SU-DHL-6 (cell line): Measurements from ENCODE around the gene KRT14.

Experiments
- H2AFZ ChIP-seq: fragments of 200-600 bp; sonication (generic); 2 replicates; pipeline ENCODE4 v1.6.1; 2014; ENCODE audit warnings: low read depth, mild to moderate bottlenecking, moderate library complexity, mixed read lengths, antibody characterized with exemption, low read length; ENCODE audit not compliant: severe bottlenecking
- H3F3A ChIP-seq: fragments of 200-600 bp; shearing (Covaris generic); 2 replicates; pipeline ENCODE4 v1.6.0; 2016; ENCODE audit warnings: antibody characterized with exemption, mild to moderate bottlenecking; ENCODE audit not compliant: insufficient read depth
- H3K27ac ChIP-seq: fragments of 200-600 bp; sonication (generic); 2 replicates; pipeline ENCODE4 v1.5.1; 2016; ENCODE audit warnings: low read depth, mild to moderate bottlenecking, low read length, moderate library complexity, mixed read lengths
- H3K27me3 ChIP-seq: fragments of 200-600 bp; sonication (generic), shearing (Covaris generic); 2 replicates; pipeline ENCODE4 v1.6.0; 2014; ENCODE audit warnings: mild to moderate bottlenecking, low read length
- H3K36me3 ChIP-seq: fragments of 200-600 bp; sonication (generic); 2 replicates; pipeline ENCODE4 v1.6.1; 2014; ENCODE audit warnings: mild to moderate bottlenecking, low read length, mixed read lengths
- H3K4me2 ChIP-seq: fragments of 300-600, 200-600 bp; shearing (Covaris generic), sonication (generic); 2 replicates; pipeline ENCODE4 v1.6.0; 2014; ENCODE audit warnings: low read length, low read depth, mild to moderate bottlenecking; ENCODE audit not compliant: poor library complexity, severe bottlenecking
- H3K4me3 ChIP-seq: fragments of 200-600 bp; sonication (generic); 2 replicates; pipeline ENCODE4 v1.5.1; 2014; ENCODE audit warnings: antibody characterized with exemption, low read length, mild to moderate bottlenecking, mixed read lengths; ENCODE audit not compliant: insufficient read depth, poor library complexity, severe bottlenecking
- H3K79me2 ChIP-seq: fragments of 200-600 bp; sonication (generic); 2 replicates; pipeline ENCODE4 v1.6.1; 2014; ENCODE audit warnings: mild to moderate bottlenecking, low read length, moderate library complexity; ENCODE audit not compliant: insufficient read depth
- H3K9ac ChIP-seq: fragments of 200-600 bp; sonication (generic); 2 replicates; pipeline ENCODE4 v1.7.0; 2014; ENCODE audit warnings: mild to moderate bottlenecking, low read length
- H3K9me2 ChIP-seq: fragments of 200-600 bp; sonication (generic); replicated peaks from 2 replicates; pipeline ENCODE4 v1.6.1; 2014; ENCODE audit warnings: low read length; ENCODE audit not compliant: insufficient read depth
- H3K9me3 ChIP-seq: fragments of 200-600 bp; sonication (generic); 2 replicates; pipeline ENCODE4 v1.6.1; 2014; ENCODE audit warnings: low read length, mixed read lengths; ENCODE audit not compliant: insufficient read depth
- H4K20me1 ChIP-seq: fragments of 200-600 bp; sonication (generic); 2 replicates; pipeline ENCODE4 v1.6.1; 2014; ENCODE audit warnings: low read depth, mild to moderate bottlenecking, antibody characterized with exemption, low read length, moderate library complexity, mixed read lengths
- CTCF ChIP-seq: fragments of 200-600 bp; sonication (generic); IDR thresholded peaks from one replicate; pipeline ENCODE4 v1.5.1; 2017; ENCODE audit warnings: antibody characterized with exemption, mild to moderate bottlenecking, low read length, moderate library complexity; ENCODE audit not compliant: insufficient read depth, poor library complexity, severe bottlenecking
- EZH2phosphoT487 ChIP-seq: fragments of 200-600 bp; sonication (generic), shearing (Covaris generic); conservative IDR thresholded peaks from 2 replicates; pipeline ENCODE4 v1.6.1; 2018; ENCODE audit warnings: mild to moderate bottlenecking, antibody characterized with exemption, low read length, moderate library complexity, mixed read lengths

KRT14 gene

GRCh38 chr17:41539071-41539492 lies 47.6 kb downstream of the KRT14 start:
- Histone ChIP-seq H3K36me3 (no peaks in the 10 kb centered on the region), H3K9ac (no peak overlapping the region), H3K79me2 (no peaks in the 10 kb centered on the region), H4K20me1 (no peaks in the 10 kb centered on the region), H3K27ac (no peak overlapping the region), H3K9me2 (no peaks in the 10 kb centered on the region), H3K9me3 (no peaks in the 10 kb centered on the region), H3K27me3 (no peaks in the 10 kb centered on the region), H3F3A (no peaks in the 10 kb centered on the region), H2AFZ (no peak overlapping the region), H3K4me3 (no peak overlapping the region), H3K4me2 (no peak overlapping the region)
- TF ChIP-seq CTCF (no peak), EZH2phosphoT487 (no peak)

- H3K36me3 ChIP-seq, result no peaks in the 10 kb centered on the region
- no peaks in the 10 kb centered on the region for H3K79me2 ChIP-seq
- H2AFZ ChIP-seq, result no peak overlapping the region
- no peak overlapping the region for H3K9ac ChIP-seq
- H3K4me2 ChIP-seq, result no peak overlapping the region
- no peaks in the 10 kb centered on the region for H3F3A ChIP-seq
- H3K27me3 ChIP-seq, result no peaks in the 10 kb centered on the region
- H3K9me2 ChIP-seq, result no peaks in the 10 kb centered on the region
- no peak overlapping the region for H3K27ac ChIP-seq
- no peaks in the 10 kb centered on the region for H4K20me1 ChIP-seq
- TF ChIP-seq EZH2phosphoT487 (no peak), CTCF (no peak)
- no peaks in the 10 kb centered on the region for H3K9me3 ChIP-seq
- no peak overlapping the region for H3K4me3 ChIP-seq
These were observed 48.1 kb downstream of the KRT14 start for GRCh38 chr17:41538565-41538991.

- Histone ChIP-seq H2AFZ (no peak overlapping the region), H3K36me3 (no peaks in the 10 kb centered on the region), H3K4me2 (no peak overlapping the region), H3K4me3 (no peak overlapping the region), H3K9me2 (no peaks in the 10 kb centered on the region), H3K27ac (no peak overlapping the region), H3K9ac (no peak overlapping the region), H4K20me1 (no peaks in the 10 kb centered on the region), H3K79me2 (no peaks in the 10 kb centered on the region), H3K9me3 (no peaks in the 10 kb centered on the region), H3F3A (no peaks in the 10 kb centered on the region), H3K27me3 (no peaks in the 10 kb centered on the region)
- TF ChIP-seq EZH2phosphoT487 (no peak), CTCF (no peak)
These were observed 48.7 kb downstream of the KRT14 start for GRCh38 chr17:41537990-41538389.

GRCh38 chr17:41537614-41537954 lies 49.1 kb downstream of the KRT14 start:
- no peak overlapping the region for H3K4me3 ChIP-seq
- H4K20me1 ChIP-seq, result no peaks in the 10 kb centered on the region
- no peaks in the 10 kb centered on the region for H3K79me2 ChIP-seq
- TF ChIP-seq CTCF (no peak), EZH2phosphoT487 (no peak)
- no peaks in the 10 kb centered on the region for H3F3A ChIP-seq
- no peak overlapping the region for H3K9ac ChIP-seq
- H3K27ac ChIP-seq, result no peak overlapping the region
- H2AFZ ChIP-seq, result no peak overlapping the region
- H3K27me3 ChIP-seq, result no peaks in the 10 kb centered on the region
- H3K4me2 ChIP-seq, result no peak overlapping the region
- no peaks in the 10 kb centered on the region for H3K36me3 ChIP-seq
- no peaks in the 10 kb centered on the region for H3K9me2 ChIP-seq
- no peaks in the 10 kb centered on the region for H3K9me3 ChIP-seq
